HG03159 (cell line): ENCODE measurements around the gene KLHL35.
"Not testable (repeated sequence)": the region's sequence is repeated elsewhere in the genome, so short reads cannot be mapped to it uniquely, and the experiment has no call there.

Source experiments
- ATAC-seq: cut with Tn5 transposase; IDR thresholded peaks from one replicate; pipeline ENCODE4 v1.9.1; 2021; ENCODE audit warnings: mild to moderate bottlenecking, moderate library complexity; ENCODE audit not compliant: unreplicated experiment

Gene KLHL35

GRCh38 chr11:75427181-75427580 is 5.8 kb downstream of the KLHL35 start:
- no peak for ATAC-seq

GRCh38 chr11:75426720-75427086 is 6.3 kb downstream of the KLHL35 start:
- ATAC-seq: no peak

GRCh38 chr11:75425422-75425821 is 7.6 kb downstream of the KLHL35 start:
- ATAC-seq: no peak

GRCh38 chr11:75424396-75424795 is 8.6 kb downstream of the KLHL35 start:
- ATAC-seq: no peak

GRCh38 chr11:75423721-75424120 is 9.3 kb downstream of the KLHL35 start:
- no peak for ATAC-seq

- ATAC-seq: no peak
Measured at GRCh38 chr11:75422248-75423231, 10.5 kb downstream of the KLHL35 start.

- no peak for ATAC-seq
Measured at GRCh38 chr11:75421902-75422247, 11.1 kb downstream of the KLHL35 start.

- no peak for ATAC-seq
Measured at GRCh38 chr11:75421035-75421602, 11.9 kb downstream of the KLHL35 start.

GRCh38 chr11:75420224-75421034 is 12.6 kb downstream of the KLHL35 start:
- ATAC-seq: no peak

GRCh38 chr11:75413864-75414263 is 19.1 kb downstream of the KLHL35 start:
- no peak for ATAC-seq

- ATAC-seq: not testable (repeated sequence)
Measured at GRCh38 chr11:75413146-75413545, 19.9 kb downstream of the KLHL35 start.

GRCh38 chr11:75409971-75410370 is 23.0 kb downstream of the KLHL35 start:
- ATAC-seq: not testable (repeated sequence)

GRCh38 chr11:75408957-75409219 is 24.1 kb downstream of the KLHL35 start:
- no peak for ATAC-seq

GRCh38 chr11:75406338-75406777 is 26.6 kb downstream of the KLHL35 start:
- ATAC-seq: no peak

GRCh38 chr11:75403983-75404658 is 28.9 kb downstream of the KLHL35 start:
- ATAC-seq: no peak

GRCh38 chr11:75403037-75403436 is 30.0 kb downstream of the KLHL35 start:
- no peak for ATAC-seq

- no peak for ATAC-seq
Measured at GRCh38 chr11:75402002-75402773, 30.8 kb downstream of the KLHL35 start.

GRCh38 chr11:75400146-75400865 is 32.7 kb downstream of the KLHL35 start:
- no peak for ATAC-seq

- peak; percentile 85 for ATAC-seq
Measured at GRCh38 chr11:75399344-75400145, 33.5 kb downstream of the KLHL35 start, which contains the start of gene RPS3. TSS of gene RPS3 (plus strand) at chr11:75399518. CDS start at chr11:75399548, 30 bp downstream.
